ENCODE data around the gene ATP6V1G2.

Gene ATP6V1G2

GRCh38 chr6:31578184-31579118 lies 32.0 kb upstream of the ATP6V1G2 start:
- TF ChIP-seq, protein P1, sequence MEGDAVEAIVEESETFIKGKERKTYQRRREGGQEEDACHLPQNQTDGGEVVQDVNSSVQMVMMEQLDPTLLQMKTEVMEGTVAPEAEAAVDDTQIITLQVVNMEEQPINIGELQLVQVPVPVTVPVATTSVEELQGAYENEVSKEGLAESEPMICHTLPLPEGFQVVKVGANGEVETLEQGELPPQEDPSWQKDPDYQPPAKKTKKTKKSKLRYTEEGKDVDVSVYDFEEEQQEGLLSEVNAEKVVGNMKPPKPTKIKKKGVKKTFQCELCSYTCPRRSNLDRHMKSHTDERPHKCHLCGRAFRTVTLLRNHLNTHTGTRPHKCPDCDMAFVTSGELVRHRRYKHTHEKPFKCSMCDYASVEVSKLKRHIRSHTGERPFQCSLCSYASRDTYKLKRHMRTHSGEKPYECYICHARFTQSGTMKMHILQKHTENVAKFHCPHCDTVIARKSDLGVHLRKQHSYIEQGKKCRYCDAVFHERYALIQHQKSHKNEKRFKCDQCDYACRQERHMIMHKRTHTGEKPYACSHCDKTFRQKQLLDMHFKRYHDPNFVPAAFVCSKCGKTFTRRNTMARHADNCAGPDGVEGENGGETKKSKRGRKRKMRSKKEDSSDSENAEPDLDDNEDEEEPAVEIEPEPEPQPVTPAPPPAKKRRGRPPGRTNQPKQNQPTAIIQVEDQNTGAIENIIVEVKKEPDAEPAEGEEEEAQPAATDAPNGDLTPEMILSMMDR (conservative IDR thresholded peaks at IDR 0.05), result no peak

GRCh38 chr6:31577579-31577966 lies 31.2 kb upstream of the ATP6V1G2 start:
- TF ChIP-seq, protein P1 (conservative IDR thresholded peaks at IDR 0.05), result no peak
- H3K27ac ChIP-seq, result no peak overlapping the region

More at GRCh38 chr6:31578184-31579118, 32.0 kb upstream of the ATP6V1G2 start:
- no peak overlapping the region for H3K27ac ChIP-seq

- H3K27ac ChIP-seq, result no peak overlapping the region
- TF ChIP-seq, protein P1 (conservative IDR thresholded peaks at IDR 0.05), result no peak
Measured at GRCh38 chr6:31576897-31577578, 30.6 kb upstream of the ATP6V1G2 start.

GRCh38 chr6:31575952-31576685 lies 29.7 kb upstream of the ATP6V1G2 start:
- TF ChIP-seq, protein P1 (conservative IDR thresholded peaks at IDR 0.05), result no peak
- H3K27ac ChIP-seq, result no peak overlapping the region

GRCh38 chr6:31575335-31575901 lies 29.0 kb upstream of the ATP6V1G2 start, which contains the start of gene TNF:
TSS of gene TNF (plus strand) at chr6:31575565. CDS start at chr6:31575742, 177 bp downstream.
- H3K27ac ChIP-seq, result no peak within 1 kb of the TSS
- TF ChIP-seq, protein P1 (conservative IDR thresholded peaks at IDR 0.05), result no peak

GRCh38 chr6:31574106-31575061 lies 28.0 kb upstream of the ATP6V1G2 start:
- no peak overlapping the region for H3K27ac ChIP-seq

More at GRCh38 chr6:31574106-31575061, 28.0 kb upstream of the ATP6V1G2 start:
- TF ChIP-seq, protein P1 (conservative IDR thresholded peaks at IDR 0.05), result no peak

Measured in VCaP (cell line).